Measurements from ENCODE around the gene SUPT5H. TPM values are rescaled to one million over a fixed set of nuclear protein-coding genes. Genes with fewer than 3 reads are reported as not detected.
A peak's percentile ranks its signal among the peaks of the same experiment; 100 is the strongest.
"Not testable (repeated sequence)": the region's sequence is repeated elsewhere in the genome, so short reads cannot be mapped to it uniquely, and the experiment has no call there.

The SUPT5H gene
- total RNA-seq, 3 donors from 2014 or later (not counting 1 experiment from before 2014, with no cell fraction given) = 228 to 256 (median 230) TPM

GRCh38 chr19:39474139-39474620, 28.8 kb downstream of the SUPT5H start:
- TF ChIP-seq, protein P1, sequence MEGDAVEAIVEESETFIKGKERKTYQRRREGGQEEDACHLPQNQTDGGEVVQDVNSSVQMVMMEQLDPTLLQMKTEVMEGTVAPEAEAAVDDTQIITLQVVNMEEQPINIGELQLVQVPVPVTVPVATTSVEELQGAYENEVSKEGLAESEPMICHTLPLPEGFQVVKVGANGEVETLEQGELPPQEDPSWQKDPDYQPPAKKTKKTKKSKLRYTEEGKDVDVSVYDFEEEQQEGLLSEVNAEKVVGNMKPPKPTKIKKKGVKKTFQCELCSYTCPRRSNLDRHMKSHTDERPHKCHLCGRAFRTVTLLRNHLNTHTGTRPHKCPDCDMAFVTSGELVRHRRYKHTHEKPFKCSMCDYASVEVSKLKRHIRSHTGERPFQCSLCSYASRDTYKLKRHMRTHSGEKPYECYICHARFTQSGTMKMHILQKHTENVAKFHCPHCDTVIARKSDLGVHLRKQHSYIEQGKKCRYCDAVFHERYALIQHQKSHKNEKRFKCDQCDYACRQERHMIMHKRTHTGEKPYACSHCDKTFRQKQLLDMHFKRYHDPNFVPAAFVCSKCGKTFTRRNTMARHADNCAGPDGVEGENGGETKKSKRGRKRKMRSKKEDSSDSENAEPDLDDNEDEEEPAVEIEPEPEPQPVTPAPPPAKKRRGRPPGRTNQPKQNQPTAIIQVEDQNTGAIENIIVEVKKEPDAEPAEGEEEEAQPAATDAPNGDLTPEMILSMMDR (IDR thresholded peaks at IDR 0.05) = peak; percentile 76
- Mint-ChIP-seq H3K27ac (peak overlapping the region; percentile 38 to 66), H3K4me1 (peaks cover 8 to 21% of the 10 kb centered on the region in 2 donors)

DNA sequence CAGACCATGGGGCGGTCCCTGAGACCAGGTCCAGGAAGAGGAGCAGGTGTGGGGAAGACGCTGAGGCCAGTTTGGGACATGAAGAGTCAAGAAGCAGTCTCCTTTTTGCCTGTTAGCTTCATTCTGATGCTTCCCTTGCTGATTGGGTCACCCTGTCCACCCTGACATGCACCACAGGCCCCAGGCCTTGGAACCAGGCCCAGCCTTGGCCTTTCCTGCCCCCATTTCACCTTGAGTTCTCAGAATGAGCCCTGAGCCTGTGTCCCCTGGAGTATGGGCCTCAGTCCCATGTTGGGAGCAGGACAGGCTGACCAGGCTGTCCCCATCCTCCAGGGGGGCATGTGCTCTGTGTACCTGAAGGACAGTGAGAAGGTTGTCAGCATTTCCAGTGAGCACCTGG, 30.4 kb downstream of the SUPT5H start:
- peaks cover 6% of the 10 kb centered on the region for H3K36me3 Mint-ChIP-seq

More at GRCh38 chr19:39474139-39474620, 28.8 kb downstream of the SUPT5H start:
- H3K9me3 ChIP-seq (ENCODE audit: control insufficient read depth, insufficient read depth, low read length) = no peaks in the 10 kb centered on the region
- no peaks in the 10 kb centered on the region for H3K27me3 Mint-ChIP-seq (ENCODE audit: low read depth in 2 of 2)
- H3K4me3 ChIP-seq (ENCODE audit: low read length) = no peak overlapping the region
- 77% methylated on average over 7 of the region's 9 CpGs for whole genome bisulfite sequencing (ENCODE audit: insufficient coverage)
- H3K27ac ChIP-seq (ENCODE audit: low read length) = no peak overlapping the region
- ATAC-seq (peak; percentile 66 to 76 (median 72)), DNase-seq (peak; percentile 62 to 84)
- H3K36me3 ChIP-seq (ENCODE audit: control insufficient read depth, insufficient read depth, low read length) = peaks cover 59% of the 10 kb centered on the region
- intact Hi-C loops (cut with micrococcal nuclease) = loop anchor here (1.0 kb wide), 1 partner anchor 58 kb away; the partner anchor contains the start of gene EID2B
- H3K9me3 Mint-ChIP-seq = no peaks in the 10 kb centered on the region
- no peaks in the 10 kb centered on the region for H3K4me1 ChIP-seq (ENCODE audit: control insufficient read depth, insufficient read depth, low read length)
- H3K27me3 ChIP-seq (ENCODE audit: control insufficient read depth, insufficient read depth, low read length) = no peaks in the 10 kb centered on the region
- H3K4me3 Mint-ChIP-seq = no peak overlapping the region
- H3K36me3 Mint-ChIP-seq = peaks cover 6% of the 10 kb centered on the region

DNA sequence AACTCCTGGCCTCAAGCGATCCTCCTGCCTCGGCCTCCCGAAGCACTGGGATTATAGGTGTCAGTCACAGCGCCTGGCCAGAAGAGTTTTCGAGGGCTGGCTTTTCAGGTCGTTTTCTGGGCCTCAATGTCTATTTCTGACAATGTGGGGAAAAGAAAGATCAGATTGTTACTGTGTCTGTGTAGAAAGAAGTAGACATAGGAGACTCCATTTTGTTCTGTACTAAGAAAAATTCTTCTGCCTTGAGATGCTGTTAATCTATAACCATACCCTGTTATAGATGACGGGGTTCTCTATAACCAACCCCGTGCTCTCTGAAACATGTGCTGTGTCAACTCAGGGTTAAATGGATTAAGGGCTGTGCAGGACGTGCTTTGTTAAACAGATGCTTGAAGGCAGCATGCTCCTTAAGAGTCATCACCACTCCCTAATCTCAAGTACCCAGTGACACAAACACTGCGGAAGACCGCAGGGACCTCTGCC, 34.0 kb downstream of the SUPT5H start:
- H3K4me1 ChIP-seq (ENCODE audit: control insufficient read depth, insufficient read depth, low read length) = peaks cover 19% of the 10 kb centered on the region
- intact Hi-C loops (cut with micrococcal nuclease); ATAC-seq; H3K36me3 ChIP-seq (ENCODE audit: control insufficient read depth, insufficient read depth, low read length); DNase-seq; H3K4me3 Mint-ChIP-seq; H3K27ac ChIP-seq (ENCODE audit: low read length); H3K27me3 Mint-ChIP-seq (ENCODE audit: low read depth in 2 of 2); H3K36me3 Mint-ChIP-seq; H3K9me3 ChIP-seq (ENCODE audit: control insufficient read depth, insufficient read depth, low read length); H3K9me3 Mint-ChIP-seq; H3K27me3 ChIP-seq (ENCODE audit: control insufficient read depth, insufficient read depth, low read length); H3K4me3 ChIP-seq (ENCODE audit: low read length); H3K27ac Mint-ChIP-seq: not testable (repeated sequence)
- peaks cover 20 to 28% of the 10 kb centered on the region in 2 donors for H3K4me1 Mint-ChIP-seq
- WGBS (ENCODE audit: insufficient coverage) = 94% methylated on average over 10 of the region's 11 CpGs

More for the DNA sequence above, 30.4 kb downstream of the SUPT5H start:
- no peak overlapping the region for H3K27ac ChIP-seq (ENCODE audit: low read length)
- no peak for DNase-seq
- no peaks in the 10 kb centered on the region for H3K9me3 Mint-ChIP-seq
- intact Hi-C loops (cut with micrococcal nuclease) = no loop called here
- H3K27me3 Mint-ChIP-seq (ENCODE audit: low read depth in 2 of 2) = no peaks in the 10 kb centered on the region
- no peaks in the 10 kb centered on the region for H3K9me3 ChIP-seq (ENCODE audit: control insufficient read depth, insufficient read depth, low read length)
- peaks cover 7% of the 10 kb centered on the region for H3K4me1 ChIP-seq (ENCODE audit: control insufficient read depth, insufficient read depth, low read length)
- H3K36me3 ChIP-seq (ENCODE audit: control insufficient read depth, insufficient read depth, low read length) = peaks cover 45% of the 10 kb centered on the region
- no peak overlapping the region for H3K4me3 Mint-ChIP-seq
- no peak for ATAC-seq
- no peak overlapping the region for H3K4me3 ChIP-seq (ENCODE audit: low read length)
- H3K4me1 Mint-ChIP-seq = peaks cover 17 to 31% of the 10 kb centered on the region in 2 donors
- 96% methylated on average over 2 of the region's 2 CpGs for WGBS (ENCODE audit: insufficient coverage)
- no peaks in the 10 kb centered on the region for H3K27me3 ChIP-seq (ENCODE audit: control insufficient read depth, insufficient read depth, low read length)
- TF ChIP-seq, protein P1 (IDR thresholded peaks at IDR 0.05) = no peak
- H3K27ac Mint-ChIP-seq = peak overlapping the region; percentile 38 to 40

- H3K4me3 ChIP-seq (ENCODE audit: low read length) = peak overlapping the region; percentile 99
- peak overlapping the region; percentile 92 to 94 for H3K27ac Mint-ChIP-seq
- peaks cover 20 to 22% of the 10 kb centered on the region in 2 donors for H3K4me1 Mint-ChIP-seq
- H3K27me3 Mint-ChIP-seq (ENCODE audit: low read depth in 2 of 2) = no peaks in the 10 kb centered on the region
- H3K27ac ChIP-seq (ENCODE audit: low read length) = no peak overlapping the region
- peaks cover 19% of the 10 kb centered on the region for H3K4me1 ChIP-seq (ENCODE audit: control insufficient read depth, insufficient read depth, low read length)
- H3K36me3 Mint-ChIP-seq = no peaks in the 10 kb centered on the region
- H3K9me3 Mint-ChIP-seq = no peaks in the 10 kb centered on the region
- TF ChIP-seq, protein P1 (IDR thresholded peaks at IDR 0.05) = no peak
- DNase-seq = no peak
- H3K9me3 ChIP-seq (ENCODE audit: control insufficient read depth, insufficient read depth, low read length) = no peaks in the 10 kb centered on the region
- peak overlapping the region; percentile 93 for H3K4me3 Mint-ChIP-seq
- intact Hi-C loops (cut with micrococcal nuclease) = loop anchor here (1.0 to 5.0 kb wide), 2 partner anchors 35 to 83 kb away; partner anchors contain the start of gene SUPT5H
- H3K36me3 ChIP-seq (ENCODE audit: control insufficient read depth, insufficient read depth, low read length) = peaks cover 3% of the 10 kb centered on the region
- H3K27me3 ChIP-seq (ENCODE audit: control insufficient read depth, insufficient read depth, low read length) = no peaks in the 10 kb centered on the region
- no peak for ATAC-seq
- 65% methylated on average over 8 of the region's 10 CpGs for WGBS (ENCODE audit: insufficient coverage)
These were observed 34.5 kb downstream of the SUPT5H start for GRCh38 chr19:39479916-39480315.
